Stomach (tissue), 9 donors: ENCODE measurements around the gene GNG7. TPM values are rescaled to one million over a fixed set of nuclear protein-coding genes. Genes with fewer than 3 reads are reported as not detected.

Experiments used
- DNase-seq, 2 donors: peaks; one replicate each; pipeline versions ENCODE4 v3.0.0 to v3.0.0-alpha.2; 2013 to 2019
- H3K27ac ChIP-seq, 5 donors: fragments of 200-600 bp in 4 of 5; sonication (generic) in 4 of 5; one replicate each; pipeline ENCODE4 v1.5.1; 2013 to 2019; ENCODE audit warnings: mild to moderate bottlenecking in 1 of 5, moderate library complexity in 1 of 5
- H3K27me3 ChIP-seq, 3 donors: fragments of 200-600 bp; sonication (generic); one replicate each; pipeline ENCODE4 v1.5.1; 2017 to 2019; ENCODE audit warnings: mixed run types in 1 of 3
- H3K36me3 ChIP-seq, 4 donors: fragments of 200-600 bp; sonication (generic); 1 replicate in 3 of 4; 2 replicates in 1 of 4; pipeline ENCODE4 v1.5.1; 2016 to 2019
- H3K4me1 ChIP-seq, 4 donors: fragments of 200-600 bp; sonication (generic); one replicate each; pipeline ENCODE4 v1.5.1; 2016 to 2019
- H3K4me3 ChIP-seq, 4 donors: fragments of 200-600 bp; sonication (generic) in 3 of 4; one replicate each; pipeline ENCODE4 v1.5.1; 2016 to 2019; ENCODE audit warnings: mild to moderate bottlenecking in 1 of 4
- H3K9me3 ChIP-seq, 4 donors: fragments of 200-600 bp; sonication (generic); one replicate each; pipeline ENCODE4 v1.5.1; 2016 to 2019
- CTCF ChIP-seq, 7 experiments: fragments of 450-650 bp in 4 of 7; fragments of 200-600 bp in 3 of 7; sonication (generic) in 3 of 7; IDR thresholded peaks; one replicate each; pipeline ENCODE4 v1.5.1; 2016 to 2019; ENCODE audit warnings: antibody characterized with exemption in 7 of 7, control low read depth in 2 of 7, mild to moderate bottlenecking in 1 of 7
- EP300 ChIP-seq: sonication (generic); formaldehyde crosslinking; IDR thresholded peaks from one replicate; pipeline ENCODE4 v1.6.1; 2017; ENCODE audit warnings: antibody characterized with exemption
- POLR2A ChIP-seq, 4 donors: fragments of 450-650 bp; IDR thresholded peaks; one replicate each; pipeline ENCODE4 v1.6.1; 2016; ENCODE audit warnings: antibody characterized with exemption in 4 of 4, control low read depth in 2 of 4, mild to moderate bottlenecking in 1 of 4, moderate library complexity in 1 of 4
- POLR2AphosphoS5 ChIP-seq, 3 donors: sonication (generic); formaldehyde crosslinking; IDR thresholded peaks; one replicate each; pipeline ENCODE4 v1.6.1; 2016; ENCODE audit warnings: antibody characterized with exemption in 3 of 3
- WGBS, 5 donors: extraction: QIAGEN DNeasy Blood & Tissue Kit in 3 of 5; methylation state at CpG; one replicate each; pipeline versions ENCODE4 v1.1.5 to v1.1.7; 2013 to 2018; 5-methylcytosine and 5-hydroxymethylcytosine counted together
- intact Hi-C: fragments of 100-400 bp; cut with DNase I; formaldehyde crosslinking; loops from one replicate; pipeline ENCODE4 v1.15.1; 2023; ENCODE audit warnings: low total_unique reads
- polyA plus RNA-seq, 3 donors: library from polyadenylated mRNA; stranded (reverse); fragments of 200-250 nt; gene quantifications; one replicate each; pipeline ENCODE4 v1.2.3, GENCODE V29; 2013
- total RNA-seq, 5 donors: library from RNA; depleted of rRNA; stranded (reverse); fragments of >200 nt; gene quantifications; one replicate each; pipeline versions ENCODE4 v1.1.0 to v1.2.3, GENCODE V29; 2014 to 2016
- donor health status: healthy with polysubstance abuse.
- donor health status: Bipolar disorder and iron deficiency.
- donor health status: healthy.

Gene GNG7
- total and polyA plus RNA-seq, 8 donors, result 0.58 to 15.1 (median 4.3) TPM

GRCh38 chr19:2557093-2557440 lies 145.4 kb downstream of the GNG7 start:
- DNase-seq, result no peak
- no peak for TF ChIP-seq POLR2AphosphoS5 (IDR thresholded peaks at IDR 0.05)
- no peak for TF ChIP-seq POLR2A (IDR thresholded peaks at IDR 0.05)
- no peak for TF ChIP-seq CTCF (IDR thresholded peaks at IDR 0.05)
- TF ChIP-seq EP300, result no peak
- H3K9me3 ChIP-seq, result no peaks in the 10 kb centered on the region
- no peak overlapping the region for H3K27ac ChIP-seq
- H3K36me3 ChIP-seq, result no peaks in the 10 kb centered on the region
- H3K4me3 ChIP-seq, result no peak overlapping the region
- WGBS, 5 donors, result 87 to 94% (median 90%) methylated on average over 16 to 17 of the region's 17 CpGs
- peaks cover 0 to 13% (median 3%) of the 10 kb centered on the region in 4 donors for H3K4me1 ChIP-seq
- intact Hi-C loops, result no loop called here
- H3K27me3 ChIP-seq, result no peaks in the 10 kb centered on the region

GRCh38 chr19:2556221-2557092 lies 146.0 kb downstream of the GNG7 start:
- H3K27ac ChIP-seq, result no peak overlapping the region
- no peaks in the 10 kb centered on the region for H3K9me3 ChIP-seq
- WGBS, 5 donors, result 73 to 80% (median 76%) methylated on average over 33 to 37 of the region's 37 CpGs
- DNase-seq, result no peak
- peaks cover 0 to 17% (median 5%) of the 10 kb centered on the region in 4 donors for H3K4me1 ChIP-seq
- H3K4me3 ChIP-seq, result no peak overlapping the region
- no peaks in the 10 kb centered on the region for H3K36me3 ChIP-seq
- H3K27me3 ChIP-seq, result no peaks in the 10 kb centered on the region
- intact Hi-C loops, result no loop called here
- TF ChIP-seq EP300 (no peak), POLR2AphosphoS5 (IDR thresholded peaks at IDR 0.05) (no peak), POLR2A (IDR thresholded peaks at IDR 0.05) (no peak), CTCF (IDR thresholded peaks at IDR 0.05) (no peak)

DNA sequence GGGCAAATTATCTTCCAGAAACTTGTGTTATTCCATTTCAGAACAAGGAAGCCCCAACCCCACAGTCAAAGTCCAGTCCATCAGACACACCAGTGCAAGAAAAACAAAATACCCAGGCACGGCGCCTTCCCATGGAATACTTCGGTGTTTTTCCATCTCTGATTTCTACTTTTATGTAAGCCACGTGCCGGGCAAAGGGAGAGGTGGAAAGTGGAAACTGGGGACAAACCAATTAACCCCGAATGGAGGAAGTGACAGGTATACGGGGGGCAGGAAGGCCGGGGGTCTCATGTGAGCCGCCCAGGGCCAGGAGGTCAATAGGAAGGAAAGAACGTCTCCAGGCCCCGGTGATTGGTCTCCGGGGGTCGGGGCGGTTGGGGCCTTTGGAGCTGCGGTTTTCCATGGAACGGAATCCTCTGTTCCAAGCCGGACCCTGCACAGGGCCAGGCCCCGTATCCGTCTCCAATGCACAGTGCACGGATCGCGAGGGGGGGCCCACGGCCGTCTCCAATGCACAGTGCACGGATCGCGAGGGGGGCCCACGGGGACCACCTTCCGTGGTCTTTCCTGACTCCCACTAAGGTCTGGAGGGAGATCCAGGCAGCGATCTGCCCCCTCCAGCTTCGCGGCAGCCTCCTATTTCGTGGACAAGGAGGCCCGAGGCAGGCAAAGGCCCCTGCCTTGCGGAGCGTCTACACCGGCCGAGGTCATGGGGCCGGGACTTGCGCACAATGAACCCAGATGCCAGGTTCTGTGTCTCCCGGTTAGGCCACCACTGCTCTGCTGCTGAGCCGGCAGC lies 146.9 kb downstream of the GNG7 start:
- Histone ChIP-seq H3K27ac (peak overlapping the region in 2 of 5 donors; percentile 18 to 41), H3K4me3 (no peak overlapping the region), H3K9me3 (no peaks in the 10 kb centered on the region), H3K27me3 (no peaks in the 10 kb centered on the region), H3K36me3 (no peaks in the 10 kb centered on the region), H3K4me1 (peaks cover 1 to 21% (median 8%) of the 10 kb centered on the region in 4 donors)
- TF ChIP-seq POLR2AphosphoS5 (IDR thresholded peaks at IDR 0.05) (no peak), CTCF (IDR thresholded peaks at IDR 0.05) (no peak), EP300 (no peak), POLR2A (IDR thresholded peaks at IDR 0.05) (no peak)
- 78 to 88% (median 86%) methylated on average over 32 to 42 of the region's 42 CpGs for WGBS, 5 donors
- intact Hi-C loops, result no loop called here
- DNase-seq, result no peak

DNA sequence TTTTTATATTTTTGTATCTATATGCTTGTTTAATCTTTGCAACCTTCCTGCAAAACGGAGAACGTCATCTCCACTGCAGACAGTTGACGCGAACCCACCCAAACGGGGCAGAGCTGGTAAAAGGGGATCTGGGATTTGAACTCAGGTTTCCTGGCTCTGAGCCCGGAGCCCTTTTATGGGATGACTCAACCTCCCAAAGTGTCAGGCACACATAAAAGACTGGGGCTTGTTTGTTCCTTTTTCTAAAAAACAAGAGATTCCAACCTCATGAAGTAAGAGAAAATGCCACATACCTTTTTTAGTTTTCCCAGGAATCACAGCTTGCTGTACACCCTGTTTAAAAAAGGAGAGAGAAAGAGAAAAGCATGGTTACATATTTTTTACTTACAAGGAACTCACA lies 147.6 kb downstream of the GNG7 start:
- peak overlapping the region in 1 of 5 donors; percentile 41 for H3K27ac ChIP-seq

More for the DNA sequence above, 147.6 kb downstream of the GNG7 start:
- H3K4me3 ChIP-seq, result no peak overlapping the region
- intact Hi-C loops, result no loop called here
- H3K9me3 ChIP-seq, result no peaks in the 10 kb centered on the region
- DNase-seq, result no peak
- WGBS, 5 donors, result 74 to 82% (median 76%) methylated on average over 6 of the region's 6 CpGs
- no peak for TF ChIP-seq POLR2AphosphoS5 (IDR thresholded peaks at IDR 0.05)
- no peak for TF ChIP-seq POLR2A (IDR thresholded peaks at IDR 0.05)
- no peak for TF ChIP-seq EP300
- no peak for TF ChIP-seq CTCF (IDR thresholded peaks at IDR 0.05)
- no peaks in the 10 kb centered on the region for H3K36me3 ChIP-seq
- H3K4me1 ChIP-seq, result peaks cover 8 to 28% (median 13%) of the 10 kb centered on the region in 4 donors
- H3K27me3 ChIP-seq, result no peaks in the 10 kb centered on the region
